Adrenal gland (tissue), 12 donors: ENCODE measurements around the gene FOSL2. TPM values are rescaled to one million over a fixed set of nuclear protein-coding genes. Genes with fewer than 3 reads are reported as not detected.

ENCODE experiments used
- DNase-seq, 7 donors: peaks; one replicate each; pipeline ENCODE4 v3.0.0-alpha.2; 2019 to 2020
- H3K27ac ChIP-seq, 5 donors: fragments of 200-600 bp; sonication (generic) in 4 of 5; 1 replicate in 3 of 5; 2 replicates in 2 of 5; pipeline versions ENCODE4 v1.5.1 to v1.8.0; 2016 to 2020; ENCODE audit warnings: mild to moderate bottlenecking in 1 of 5
- H3K27me3 ChIP-seq: fragments of 200-600 bp; 2 replicates; pipeline ENCODE4 v1.8.0; 2021
- H3K36me3 ChIP-seq, 2 donors: fragments of 200-600 bp; replicated peaks in 1 of 2; 1 replicate in 1 of 2; 2 replicates in 1 of 2; pipeline versions ENCODE4 v1.5.1 to v1.8.0; 2018 to 2022
- H3K4me1 ChIP-seq, 2 donors: fragments of 200-600 bp; replicated peaks in 1 of 2; 1 replicate in 1 of 2; 2 replicates in 1 of 2; pipeline versions ENCODE4 v1.5.1 to v1.8.0; 2018 to 2021
- H3K4me3 ChIP-seq, 4 donors: fragments of 200-600 bp; sonication (generic) in 3 of 4; one replicate each; pipeline ENCODE4 v1.5.1; 2016 to 2018
- H3K9me3 ChIP-seq, 3 donors: fragments of 200-600 bp; sonication (generic) in 1 of 3; replicated peaks in 1 of 3; 1 replicate in 2 of 3; 2 replicates in 1 of 3; pipeline versions ENCODE4 v1.5.1 to v1.8.0; 2016 to 2021
- POLR2A ChIP-seq, 2 donors: fragments of 450-650 bp; IDR thresholded peaks; one replicate each; pipeline ENCODE4 v1.6.1; 2017; ENCODE audit warnings: antibody characterized with exemption in 2 of 2, mild to moderate bottlenecking in 2 of 2, moderate library complexity in 1 of 2
- WGBS, 4 donors: extraction: QIAGEN DNeasy Blood & Tissue Kit in 2 of 4; methylation state at CpG; one replicate each; pipeline versions ENCODE4 v1.1.5 to v1.1.7; 2013 to 2017; 5-methylcytosine and 5-hydroxymethylcytosine counted together
- intact Hi-C, 2 donors: fragments of 100-400 bp; cut with DNase I; formaldehyde crosslinking; loops; one replicate each; pipeline versions ENCODE4 v1.14.1 to v1.15.0; 2022 to 2023
- polyA plus RNA-seq, 3 donors: library from polyadenylated mRNA; stranded (reverse); fragments of 200-250 nt in 2 of 3; fragments of 350-450 nt in 1 of 3; fragmentation: Illumina TruSeq in 1 of 3; extraction: RNeasy Lipid Tissue Mini Kit (QIAGEN cat#74804) in 1 of 3; gene quantifications; one replicate each; pipeline ENCODE4 v1.2.3, GENCODE V29; 2013 to 2014
- total RNA-seq, 9 donors: library from RNA; depleted of rRNA in 4 of 9; stranded (reverse); fragments of >200 nt in 4 of 9; fragments of 120-200 nt in 1 of 9; fragmentation: NEBNext Ultra II Directional in 1 of 9; extraction: Animal tissue kit (Norgen Biotek cat#: 25700) in 1 of 9; gene quantifications; one replicate each; pipeline versions ENCODE4 v1.1.0 to v1.2.4, GENCODE V29; 2013 to 2023
- TF ChIP-seq, protein P1 (sequence below), 6 experiments: fragments of 450-650 bp in 4 of 6; fragments of 200-600 bp in 2 of 6; sonication (generic) in 1 of 6; IDR thresholded peaks; 1 replicate in 5 of 6; 2 replicates in 1 of 6; pipeline versions ENCODE4 v1.5.1 to v1.8.0; 2016 to 2021; ENCODE audit warnings: antibody characterized with exemption in 6 of 6, mild to moderate bottlenecking in 2 of 6, moderate library complexity in 1 of 6
- donor health status: healthy with polysubstance abuse.
- donor health status: Bipolar disorder and iron deficiency.
- donor health status: DM: yes; HTN: yes; CAD: no.
- donor health status: DM: no; HTN: no; CAD: no.
- donor health status: DM: no; HTN: no; CAD: no.
- donor health status: DM: yes; HTN: yes; CAD: no.

FOSL2 gene
- total and polyA plus RNA-seq, 12 donors, result 66.9 to 760 (median 413) TPM

DNA sequence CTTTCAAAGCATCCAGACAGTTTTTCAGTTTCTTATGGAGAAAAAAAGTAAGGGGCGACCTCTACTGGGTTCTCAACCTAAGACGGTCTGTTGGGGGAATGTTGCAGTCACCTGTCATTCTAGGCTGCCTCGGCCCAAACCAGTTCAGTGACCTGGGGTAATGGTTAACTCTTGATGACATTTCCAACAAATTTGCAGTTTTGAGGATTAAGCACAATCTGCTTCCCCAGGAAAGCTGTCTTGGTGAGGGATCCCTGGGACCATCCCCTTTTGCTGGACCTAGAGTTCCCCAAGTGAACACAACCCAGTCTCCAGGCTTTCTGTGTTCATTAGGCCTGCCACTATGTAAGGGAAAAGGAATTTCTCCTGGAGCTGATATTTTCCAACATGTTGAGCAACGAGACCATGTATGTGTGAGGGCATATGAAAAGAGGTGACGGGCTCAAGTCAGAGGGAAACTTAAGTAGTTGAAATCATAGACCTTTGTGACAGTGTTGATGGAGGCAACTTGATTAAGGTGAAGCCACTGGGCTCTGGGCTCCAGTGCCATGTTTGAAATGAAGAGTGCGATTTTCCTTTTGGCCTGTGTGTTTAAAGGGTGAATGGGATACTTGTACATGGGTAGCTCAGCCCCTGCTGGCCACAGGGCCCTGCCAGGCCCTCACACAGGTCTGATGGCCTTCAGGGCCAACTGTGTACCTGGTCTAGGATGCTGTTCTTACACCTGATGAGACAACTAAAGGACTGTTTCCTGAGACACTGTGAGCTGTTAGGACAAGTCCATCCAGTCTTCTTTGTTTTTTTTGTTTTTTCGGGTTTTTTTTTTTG lies 27.0 kb downstream of the FOSL2 start:
- Histone ChIP-seq H3K27ac (peak overlapping the region in 2 of 5 donors; percentile 41 to 72), H3K36me3 (peaks cover 0 to 16% of the 10 kb centered on the region in 2 donors), H3K9me3 (no peaks in the 10 kb centered on the region), H3K4me3 (no peak overlapping the region), H3K4me1 (peaks cover 11 to 17% of the 10 kb centered on the region in 2 donors), H3K27me3 (no peaks in the 10 kb centered on the region)
- WGBS, 4 donors, result 74 to 91% (median 77%) methylated on average over 5 to 7 of the region's 7 CpGs
- intact Hi-C loops, result no loop called here
- no peak for DNase-seq
- TF ChIP-seq POLR2A (IDR thresholded peaks at IDR 0.05), result no peak
- TF ChIP-seq, protein P1, sequence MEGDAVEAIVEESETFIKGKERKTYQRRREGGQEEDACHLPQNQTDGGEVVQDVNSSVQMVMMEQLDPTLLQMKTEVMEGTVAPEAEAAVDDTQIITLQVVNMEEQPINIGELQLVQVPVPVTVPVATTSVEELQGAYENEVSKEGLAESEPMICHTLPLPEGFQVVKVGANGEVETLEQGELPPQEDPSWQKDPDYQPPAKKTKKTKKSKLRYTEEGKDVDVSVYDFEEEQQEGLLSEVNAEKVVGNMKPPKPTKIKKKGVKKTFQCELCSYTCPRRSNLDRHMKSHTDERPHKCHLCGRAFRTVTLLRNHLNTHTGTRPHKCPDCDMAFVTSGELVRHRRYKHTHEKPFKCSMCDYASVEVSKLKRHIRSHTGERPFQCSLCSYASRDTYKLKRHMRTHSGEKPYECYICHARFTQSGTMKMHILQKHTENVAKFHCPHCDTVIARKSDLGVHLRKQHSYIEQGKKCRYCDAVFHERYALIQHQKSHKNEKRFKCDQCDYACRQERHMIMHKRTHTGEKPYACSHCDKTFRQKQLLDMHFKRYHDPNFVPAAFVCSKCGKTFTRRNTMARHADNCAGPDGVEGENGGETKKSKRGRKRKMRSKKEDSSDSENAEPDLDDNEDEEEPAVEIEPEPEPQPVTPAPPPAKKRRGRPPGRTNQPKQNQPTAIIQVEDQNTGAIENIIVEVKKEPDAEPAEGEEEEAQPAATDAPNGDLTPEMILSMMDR (IDR thresholded peaks at IDR 0.05), result peak in 1 of 6 experiments; percentile 4

DNA sequence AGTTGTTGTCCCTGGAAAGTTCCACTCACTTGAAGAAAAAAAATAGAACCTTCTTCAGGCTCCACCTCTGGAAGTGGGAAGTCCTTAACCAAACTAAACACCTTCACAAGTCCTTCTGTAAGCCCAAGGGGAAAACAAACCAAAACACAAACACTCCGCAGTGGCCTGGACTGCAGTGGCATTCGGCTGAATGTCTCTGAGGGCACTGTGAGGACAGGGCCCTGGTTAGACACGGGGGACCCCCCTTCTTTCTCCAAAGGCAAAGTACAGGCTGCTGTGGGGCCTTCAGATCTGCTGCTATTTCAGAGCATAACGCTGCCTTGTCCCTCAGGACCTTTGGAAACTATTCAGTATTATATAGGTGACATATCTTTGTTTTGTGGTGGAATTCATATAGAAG lies 28.1 kb downstream of the FOSL2 start:
- intact Hi-C loops, result no loop called here
- peak in 2 of 7 donors; percentile 40 to 42 for DNase-seq
- no peak overlapping the region for H3K4me3 ChIP-seq
- peaks cover 0 to 6% of the 10 kb centered on the region in 2 donors for H3K36me3 ChIP-seq
- TF ChIP-seq POLR2A (IDR thresholded peaks at IDR 0.05), result peak in 1 of 2 donors; percentile 14
- TF ChIP-seq, protein P1 (IDR thresholded peaks at IDR 0.05), result no peak
- H3K27ac ChIP-seq, result peak overlapping the region in 2 of 5 donors; percentile 56 to 72
- no peaks in the 10 kb centered on the region for H3K27me3 ChIP-seq
- 45 to 51% (median 46%) methylated on average over 4 of the region's 4 CpGs for WGBS, 4 donors
- no peaks in the 10 kb centered on the region for H3K9me3 ChIP-seq
- peaks cover 11 to 20% of the 10 kb centered on the region in 2 donors for H3K4me1 ChIP-seq

DNA sequence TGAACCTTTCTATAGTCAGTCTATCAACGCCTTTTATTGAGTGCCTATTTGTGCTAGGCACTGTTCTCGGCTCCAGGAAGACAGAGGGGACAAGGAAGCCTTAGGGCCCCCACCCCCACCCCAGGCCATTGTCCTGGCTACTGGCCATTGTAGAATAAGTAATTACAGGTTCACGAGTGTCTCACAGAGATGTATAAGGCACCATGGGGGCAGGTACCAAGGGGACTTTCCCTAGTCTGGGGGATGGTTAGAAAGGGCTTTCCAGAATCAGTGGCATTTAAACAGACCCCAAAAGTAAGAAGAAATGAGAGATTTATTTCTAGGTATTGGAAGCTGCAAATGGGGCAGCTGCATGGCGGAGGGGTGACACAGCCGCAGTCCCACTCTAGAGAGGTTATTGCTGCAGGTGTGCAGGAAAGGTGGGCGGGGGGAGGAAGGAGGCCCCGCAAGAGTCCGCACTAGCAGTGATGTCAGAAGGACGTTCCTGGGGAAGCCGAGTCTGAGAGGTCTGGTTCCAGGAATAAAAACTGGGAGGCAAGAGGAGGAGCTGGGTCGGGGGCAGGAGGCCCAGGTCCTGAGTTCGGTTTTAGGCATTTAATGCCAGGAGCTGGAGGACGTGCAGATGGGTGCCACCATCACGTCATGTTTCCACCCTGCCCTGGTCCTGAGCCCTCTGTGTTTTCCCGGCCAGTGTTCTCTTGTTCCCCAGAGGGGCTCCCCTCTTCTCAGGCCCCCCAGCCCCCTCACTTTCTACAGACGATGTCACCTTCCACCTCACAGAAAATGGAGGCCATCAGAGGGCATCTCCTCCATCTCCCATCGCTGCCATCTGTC lies 30.5 kb downstream of the FOSL2 start:
- intact Hi-C loops, result no loop called here
- no peak for TF ChIP-seq POLR2A (IDR thresholded peaks at IDR 0.05)
- TF ChIP-seq, protein P1 (IDR thresholded peaks at IDR 0.05), result no peak
- WGBS, 4 donors, result 57 to 70% (median 65%) methylated on average over 17 of the region's 17 CpGs
- H3K4me1 ChIP-seq, result peaks cover 11 to 20% of the 10 kb centered on the region in 2 donors
- H3K9me3 ChIP-seq, result no peaks in the 10 kb centered on the region
- no peak overlapping the region for H3K4me3 ChIP-seq
- no peak for DNase-seq
- H3K27me3 ChIP-seq, result no peaks in the 10 kb centered on the region
- H3K36me3 ChIP-seq, result no peaks in the 10 kb centered on the region
- H3K27ac ChIP-seq, result peak overlapping the region; percentile 26 to 69 (median 60)
